CD4-positive, alpha-beta T cell (primary cell): ENCODE measurements around the gene SLCO2A1. TPM values are rescaled to one million over a fixed set of nuclear protein-coding genes. Genes with fewer than 3 reads are reported as not detected.

ENCODE experiments used
- ATAC-seq: fragments of 200-7000 bp; cut with Tn5 transposase; one replicate; pipeline ENCODE4 v1.10.0; 2022; ENCODE audit warnings: mild to moderate bottlenecking; ENCODE audit not compliant: poor library complexity
- CTCF ChIA-PET: fragments of 350-600 bp; sonication (Branson Sonifier 250); formaldehyde crosslinking; loops from one replicate; lab custom pipeline; 2021; ENCODE audit warnings: antibody characterized with exemption, inconsistent platforms; lab: Charles Lee
- POLR2A ChIA-PET: fragments of 350-600 bp; sonication (Branson Sonifier 250); formaldehyde crosslinking; loops from one replicate; lab custom pipeline; 2021; ENCODE audit warnings: antibody characterized with exemption, inconsistent platforms; lab: Charles Lee
- DNase-seq, 14 experiments: peaks; one replicate each; pipeline ENCODE4 v3.0.0-alpha.2; 2013 to 2020; ENCODE audit warnings: mixed read lengths in 2 of 14
- H3K27ac ChIP-seq, 2 donors: one replicate each; pipeline versions ENCODE4 v1.5.1 to v1.7.0; 2013; ENCODE audit warnings: low read length in 2 of 2, low read depth in 1 of 2, mild to moderate bottlenecking in 1 of 2
- H3K27me3 ChIP-seq, 2 experiments: 1 replicate in 1 of 2; 2 replicates in 1 of 2; pipeline versions ENCODE4 v1.6.1 to v1.7.0; 2013; ENCODE audit warnings: low read length in 2 of 2, control low read depth in 1 of 2, mild to moderate bottlenecking in 1 of 2, moderate library complexity in 1 of 2; ENCODE audit not compliant: insufficient read depth in 2 of 2, control insufficient read depth in 1 of 2
- H3K36me3 ChIP-seq: one replicate; pipeline ENCODE4 v1.6.1; 2013; ENCODE audit warnings: low read length, control low read depth; ENCODE audit not compliant: insufficient read depth
- H3K4me1 ChIP-seq: one replicate; pipeline ENCODE4 v1.6.1; 2013; ENCODE audit warnings: low read length, control low read depth; ENCODE audit not compliant: insufficient read depth
- H3K4me3 ChIP-seq: one replicate; pipeline ENCODE4 v1.5.1; 2013; ENCODE audit warnings: mild to moderate bottlenecking, low read length, moderate library complexity
- H3K9me3 ChIP-seq, 2 experiments: 1 replicate in 1 of 2; 2 replicates in 1 of 2; pipeline versions ENCODE4 v1.6.1 to v1.7.0; 2013; ENCODE audit warnings: low read length in 2 of 2, mild to moderate bottlenecking in 2 of 2, control low read depth in 1 of 2, moderate library complexity in 1 of 2; ENCODE audit not compliant: control insufficient read depth in 1 of 2, insufficient read depth in 1 of 2
- H3K27ac Mint-ChIP-seq: one replicate; pipeline ENCODE4 v1.8.0; 2020; ENCODE audit warnings: mixed read lengths
- H3K27me3 Mint-ChIP-seq: one replicate; pipeline ENCODE4 v1.8.0; 2021; ENCODE audit warnings: mixed read lengths
- H3K36me3 Mint-ChIP-seq: one replicate; pipeline ENCODE4 v1.8.0; 2021; ENCODE audit warnings: low read depth, mixed read lengths
- H3K4me1 Mint-ChIP-seq: one replicate; pipeline ENCODE4 v1.8.0; 2021; ENCODE audit warnings: low read depth, mixed read lengths
- H3K4me3 Mint-ChIP-seq: one replicate; pipeline ENCODE4 v1.8.0; 2020; ENCODE audit warnings: mild to moderate bottlenecking, mixed read lengths
- H3K9me3 Mint-ChIP-seq: one replicate; pipeline ENCODE4 v1.8.0; 2020; ENCODE audit warnings: mixed read lengths
- CTCF ChIP-seq: fragments of 200-600 bp; IDR thresholded peaks from one replicate; pipeline ENCODE4 v1.8.0; 2022; ENCODE audit warnings: antibody characterized with exemption, mild to moderate bottlenecking
- intact Hi-C, 2 experiments: fragments of 100-400 bp; cut with DNase I in 1 of 2; cut with micrococcal nuclease in 1 of 2; formaldehyde crosslinking; loops; one replicate each; pipeline versions ENCODE4 v1.15.1 to v1.9.0; 2023 to 2025; cut with DNase I, micrococcal nuclease
- total RNA-seq, 174 experiments: library from RNA in 2 of 174; stranded (reverse) in 2 of 174; gene quantifications; one replicate each; pipeline ENCODE4 v1.2.3 and lab custom pipeline; 2021 to 2026

The SLCO2A1 gene
- total RNA-seq, 2 experiments from 2014 or later = not detected

GRCh38 chr3:133948996-133949395, 80.7 kb downstream of the SLCO2A1 start:
- H3K9me3 ChIP-seq = no peaks in the 10 kb centered on the region
- Mint-ChIP-seq H3K4me3 (no peak overlapping the region), H3K27me3 (no peaks in the 10 kb centered on the region), H3K36me3 (no peaks in the 10 kb centered on the region), H3K4me1 (no peaks in the 10 kb centered on the region), H3K9me3 (no peaks in the 10 kb centered on the region), H3K27ac (no peak overlapping the region)
- CTCF ChIA-PET = no interaction called here
- POLR2A ChIA-PET = no interaction called here
- no peak for TF ChIP-seq CTCF
- no peak overlapping the region for H3K27ac ChIP-seq
- no peaks in the 10 kb centered on the region for H3K36me3 ChIP-seq
- no peaks in the 10 kb centered on the region for H3K4me1 ChIP-seq
- ATAC-seq (no peak), DNase-seq (no peak)
- H3K27me3 ChIP-seq = no peaks in the 10 kb centered on the region
- intact Hi-C loops = no loop called here
- H3K4me3 ChIP-seq = no peak overlapping the region

DNA sequence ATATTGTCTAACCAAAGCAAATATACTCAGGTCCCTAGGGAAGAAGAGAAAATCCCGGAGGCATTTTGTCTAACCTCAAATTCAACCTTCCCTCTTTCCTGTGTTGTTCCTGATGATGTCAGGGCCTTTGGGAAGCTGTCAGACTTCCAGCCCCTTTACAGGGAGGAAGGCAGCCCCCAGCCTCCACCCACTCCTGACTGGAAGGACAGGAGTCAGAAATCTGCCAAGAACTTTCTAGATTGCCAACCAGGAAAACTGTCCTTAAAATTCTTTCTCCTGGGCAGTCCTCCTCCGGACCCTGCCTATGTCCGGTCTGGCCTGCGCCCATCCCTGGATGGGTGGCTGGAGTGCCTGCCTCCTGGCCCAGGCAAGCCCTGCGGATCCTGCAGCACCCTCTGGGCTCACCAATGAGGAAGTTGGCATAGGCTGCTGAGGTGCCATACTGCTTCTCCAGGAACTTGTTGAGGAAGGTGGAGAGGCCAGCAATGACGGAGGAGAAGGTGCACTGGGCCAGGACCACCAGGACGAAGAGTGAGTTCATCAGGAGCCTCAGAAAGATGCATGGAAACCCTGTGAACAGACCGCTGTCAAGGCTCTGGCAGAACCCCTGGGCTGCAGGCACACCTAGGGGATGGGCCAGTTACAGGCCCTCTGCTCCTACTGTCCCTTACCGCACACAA, 81.5 kb downstream of the SLCO2A1 start:
- no peaks in the 10 kb centered on the region for H3K9me3 Mint-ChIP-seq
- no peaks in the 10 kb centered on the region for H3K9me3 ChIP-seq
- ChIA-PET POLR2A (no interaction called here), CTCF (no interaction called here)
- no peaks in the 10 kb centered on the region for H3K36me3 Mint-ChIP-seq
- no peaks in the 10 kb centered on the region for H3K36me3 ChIP-seq
- TF ChIP-seq CTCF = no peak
- H3K4me1 Mint-ChIP-seq = peaks cover 3% of the 10 kb centered on the region
- intact Hi-C loops = no loop called here
- H3K27me3 Mint-ChIP-seq = no peaks in the 10 kb centered on the region
- no peaks in the 10 kb centered on the region for H3K27me3 ChIP-seq
- H3K27ac Mint-ChIP-seq = no peak overlapping the region
- no peaks in the 10 kb centered on the region for H3K4me1 ChIP-seq
- DNase-seq (no peak), ATAC-seq (no peak)
- H3K27ac ChIP-seq = no peak overlapping the region
- no peak overlapping the region for H3K4me3 Mint-ChIP-seq
- no peak overlapping the region for H3K4me3 ChIP-seq

GRCh38 chr3:133945381-133946095, 84.2 kb downstream of the SLCO2A1 start:
- TF ChIP-seq CTCF = no peak
- Histone ChIP-seq H3K36me3 (no peaks in the 10 kb centered on the region), H3K27me3 (no peaks in the 10 kb centered on the region), H3K4me3 (no peak overlapping the region), H3K4me1 (peaks cover 9% of the 10 kb centered on the region), H3K27ac (no peak overlapping the region), H3K9me3 (peaks cover 0 to 3% of the 10 kb centered on the region in 2 experiments)
- no peaks in the 10 kb centered on the region for H3K36me3 Mint-ChIP-seq
- H3K27me3 Mint-ChIP-seq = no peaks in the 10 kb centered on the region
- no peak for ATAC-seq
- H3K4me1 Mint-ChIP-seq = peaks cover 8% of the 10 kb centered on the region
- ChIA-PET POLR2A (interaction anchor here (0.6 kb wide), 1 partner anchor 61 kb away, joined by 3 read pairs; no protein-coding TSS in a partner anchor), CTCF (no interaction called here)
- no peaks in the 10 kb centered on the region for H3K9me3 Mint-ChIP-seq
- no peak overlapping the region for H3K4me3 Mint-ChIP-seq
- no peak for DNase-seq
- no peak overlapping the region for H3K27ac Mint-ChIP-seq
- intact Hi-C loops = no loop called here
